Measurements from ENCODE around the gene FOXO6. TPM values are rescaled to one million over a fixed set of nuclear protein-coding genes. Genes with fewer than 3 reads are reported as not detected.

Gene FOXO6
- total and polyA plus RNA-seq, 10 of the 15 experiments (the other 5 are each of a cell fraction or from before 2014, with no cell fraction given): 0.37 TPM; not detected in 9

DNA sequence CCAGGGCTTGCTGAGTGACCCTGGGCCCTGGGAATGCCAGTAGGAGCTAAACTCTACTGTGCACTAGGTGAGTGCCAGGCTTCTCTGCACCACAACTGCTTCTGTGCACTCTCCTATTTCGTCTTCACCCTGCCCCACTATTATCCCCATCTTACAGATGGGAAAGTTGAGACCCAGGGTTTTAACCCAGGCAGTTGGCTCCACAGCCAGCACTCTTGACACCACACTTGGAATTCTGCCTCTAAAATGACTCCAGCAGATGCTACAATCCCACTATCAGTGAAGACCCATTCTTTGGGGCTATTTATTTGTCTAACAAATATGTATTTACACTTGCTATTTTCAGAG, 56.1 kb downstream of the FOXO6 start (continued):
- TF ChIP-seq, protein P1, sequence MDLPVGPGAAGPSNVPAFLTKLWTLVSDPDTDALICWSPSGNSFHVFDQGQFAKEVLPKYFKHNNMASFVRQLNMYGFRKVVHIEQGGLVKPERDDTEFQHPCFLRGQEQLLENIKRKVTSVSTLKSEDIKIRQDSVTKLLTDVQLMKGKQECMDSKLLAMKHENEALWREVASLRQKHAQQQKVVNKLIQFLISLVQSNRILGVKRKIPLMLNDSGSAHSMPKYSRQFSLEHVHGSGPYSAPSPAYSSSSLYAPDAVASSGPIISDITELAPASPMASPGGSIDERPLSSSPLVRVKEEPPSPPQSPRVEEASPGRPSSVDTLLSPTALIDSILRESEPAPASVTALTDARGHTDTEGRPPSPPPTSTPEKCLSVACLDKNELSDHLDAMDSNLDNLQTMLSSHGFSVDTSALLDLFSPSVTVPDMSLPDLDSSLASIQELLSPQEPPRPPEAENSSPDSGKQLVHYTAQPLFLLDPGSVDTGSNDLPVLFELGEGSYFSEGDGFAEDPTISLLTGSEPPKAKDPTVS (IDR thresholded peaks at IDR 0.05; ENCODE audit: low read depth, low read length): no peak

DNA sequence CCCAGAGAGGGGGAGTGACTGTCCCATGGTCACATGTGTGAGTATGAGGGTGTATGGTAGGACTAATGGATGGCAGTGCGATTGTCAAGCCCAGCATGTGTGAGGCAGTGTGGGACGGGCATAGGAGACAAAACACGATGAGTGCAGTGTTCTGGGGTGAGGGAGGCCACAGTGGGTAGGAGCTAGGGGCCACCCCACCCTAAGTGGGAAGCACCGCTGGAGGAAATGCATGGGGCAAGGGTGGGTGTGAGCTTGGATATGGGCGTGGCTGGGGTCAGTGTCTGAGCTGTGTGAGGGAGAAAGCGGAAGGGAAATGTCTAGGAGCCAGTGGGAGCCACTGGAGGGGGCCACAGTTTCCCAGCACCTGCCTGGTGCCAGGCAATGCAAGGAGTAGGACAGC, 56.5 kb downstream of the FOXO6 start:
- H3K9me3 ChIP-seq (replicated peaks; ENCODE audit: control insufficient read depth, insufficient read depth, low read length): no peaks in the 10 kb centered on the region
- H3K4me1 ChIP-seq (ENCODE audit: control insufficient read depth, insufficient read depth, low read length): no peaks in the 10 kb centered on the region
- WGBS (ENCODE audit: insufficient coverage, insufficient replicate concordance, low lambda C conversion rate, missing lambda C conversion rate): 2% methylated on average over 6 of the region's 6 CpGs
- H3K9ac ChIP-seq (ENCODE audit: control insufficient read depth, insufficient read depth, low read length): no peak overlapping the region
- ChIA-PET SMC1A (ENCODE audit: uncharacterized antibody, unreplicated experiment) (interaction anchor here (0.6 to 7.0 kb wide), 17 partner anchors 12 to 275 kb away, joined by 3 to 114 read pairs (median 4); no protein-coding TSS in a partner anchor), RAD21 (ENCODE audit: unreplicated experiment) (interaction anchor here (0.6 to 7.7 kb wide), 17 partner anchors 14 to 312 kb away, joined by 3 to 132 read pairs (median 5); partner anchors contain the start of gene FOXO6), POLR2A (interaction anchor here (0.7 kb wide), 1 partner anchor 57 kb away, joined by 3 read pairs; no protein-coding TSS in a partner anchor), CTCF (interaction anchor here (0.6 to 11.1 kb wide), 26 partner anchors 14 to 756 kb away, joined by 3 to 261 read pairs (median 6); partner anchors contain the start of gene FOXO6)
- H3K4me2 ChIP-seq (ENCODE audit: control insufficient read depth, insufficient read depth): no peak overlapping the region
- no peak overlapping the region for H3K4me3 ChIP-seq
- no peaks in the 10 kb centered on the region for H3K36me3 ChIP-seq (ENCODE audit: control insufficient read depth in 2 of 2, insufficient read depth in 2 of 2, low read length in 1 of 2)
- FAIRE-seq (no peak), ATAC-seq (no peak), DNase-seq (ENCODE audit: low read depth, low spot score) (no peak)
- in situ Hi-C loops (cut with MboI): no loop called here
- H4K20me1 ChIP-seq (ENCODE audit: control insufficient read depth, insufficient read depth): no peaks in the 10 kb centered on the region
- no peaks in the 10 kb centered on the region; a peak in 1 of 4 replicates for H3K27me3 ChIP-seq (replicated peaks in 1 of 2; ENCODE audit: control insufficient read depth in 2 of 2, insufficient read depth in 2 of 2, low read length in 1 of 2)
- no peak overlapping the region for H3K27ac ChIP-seq (ENCODE audit: control insufficient read depth, insufficient read depth)
- no TSS peak for BruUV-seq (replicated peaks)
- H2AFZ ChIP-seq (ENCODE audit: control insufficient read depth, low read depth, low read length): no peak overlapping the region
- H3K79me2 ChIP-seq (ENCODE audit: control insufficient read depth, insufficient read depth, low read length): no peaks in the 10 kb centered on the region
- intact Hi-C loops (cut with micrococcal nuclease; ENCODE audit: unreplicated experiment): loop anchor here (1.0 kb wide), 3 partner anchors 94 to 149 kb away; no protein-coding TSS in a partner anchor
- TF ChIP-seq HDAC2 (IDR thresholded peaks at IDR 0.05) (no peak), SIN3A (IDR thresholded peaks at IDR 0.05; ENCODE audit: low read depth, low read length) (no peak), CHD4 (IDR thresholded peaks at IDR 0.05) (no peak), ETV6 (conservative IDR thresholded peaks at IDR 0.05 in 1 of 2, IDR thresholded peaks at IDR 0.05 in 1 of 2; ENCODE audit: borderline replicate concordance in 1 of 2, low read depth in 1 of 2) (no peak), PML (IDR thresholded peaks at IDR 0.05; ENCODE audit: low read length) (no peak)
- TF ChIP-seq, protein P2, sequence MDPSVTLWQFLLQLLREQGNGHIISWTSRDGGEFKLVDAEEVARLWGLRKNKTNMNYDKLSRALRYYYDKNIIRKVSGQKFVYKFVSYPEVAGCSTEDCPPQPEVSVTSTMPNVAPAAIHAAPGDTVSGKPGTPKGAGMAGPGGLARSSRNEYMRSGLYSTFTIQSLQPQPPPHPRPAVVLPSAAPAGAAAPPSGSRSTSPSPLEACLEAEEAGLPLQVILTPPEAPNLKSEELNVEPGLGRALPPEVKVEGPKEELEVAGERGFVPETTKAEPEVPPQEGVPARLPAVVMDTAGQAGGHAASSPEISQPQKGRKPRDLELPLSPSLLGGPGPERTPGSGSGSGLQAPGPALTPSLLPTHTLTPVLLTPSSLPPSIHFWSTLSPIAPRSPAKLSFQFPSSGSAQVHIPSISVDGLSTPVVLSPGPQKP (IDR thresholded peaks at IDR 0.05; ENCODE audit: low read depth, low read length): no peak
- TF ChIP-seq, protein P3, sequence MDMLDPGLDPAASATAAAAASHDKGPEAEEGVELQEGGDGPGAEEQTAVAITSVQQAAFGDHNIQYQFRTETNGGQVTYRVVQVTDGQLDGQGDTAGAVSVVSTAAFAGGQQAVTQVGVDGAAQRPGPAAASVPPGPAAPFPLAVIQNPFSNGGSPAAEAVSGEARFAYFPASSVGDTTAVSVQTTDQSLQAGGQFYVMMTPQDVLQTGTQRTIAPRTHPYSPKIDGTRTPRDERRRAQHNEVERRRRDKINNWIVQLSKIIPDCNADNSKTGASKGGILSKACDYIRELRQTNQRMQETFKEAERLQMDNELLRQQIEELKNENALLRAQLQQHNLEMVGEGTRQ (IDR thresholded peaks at IDR 0.05; ENCODE audit: borderline replicate concordance, low read depth, low read length): no peak
- TF ChIP-seq, protein P4, sequence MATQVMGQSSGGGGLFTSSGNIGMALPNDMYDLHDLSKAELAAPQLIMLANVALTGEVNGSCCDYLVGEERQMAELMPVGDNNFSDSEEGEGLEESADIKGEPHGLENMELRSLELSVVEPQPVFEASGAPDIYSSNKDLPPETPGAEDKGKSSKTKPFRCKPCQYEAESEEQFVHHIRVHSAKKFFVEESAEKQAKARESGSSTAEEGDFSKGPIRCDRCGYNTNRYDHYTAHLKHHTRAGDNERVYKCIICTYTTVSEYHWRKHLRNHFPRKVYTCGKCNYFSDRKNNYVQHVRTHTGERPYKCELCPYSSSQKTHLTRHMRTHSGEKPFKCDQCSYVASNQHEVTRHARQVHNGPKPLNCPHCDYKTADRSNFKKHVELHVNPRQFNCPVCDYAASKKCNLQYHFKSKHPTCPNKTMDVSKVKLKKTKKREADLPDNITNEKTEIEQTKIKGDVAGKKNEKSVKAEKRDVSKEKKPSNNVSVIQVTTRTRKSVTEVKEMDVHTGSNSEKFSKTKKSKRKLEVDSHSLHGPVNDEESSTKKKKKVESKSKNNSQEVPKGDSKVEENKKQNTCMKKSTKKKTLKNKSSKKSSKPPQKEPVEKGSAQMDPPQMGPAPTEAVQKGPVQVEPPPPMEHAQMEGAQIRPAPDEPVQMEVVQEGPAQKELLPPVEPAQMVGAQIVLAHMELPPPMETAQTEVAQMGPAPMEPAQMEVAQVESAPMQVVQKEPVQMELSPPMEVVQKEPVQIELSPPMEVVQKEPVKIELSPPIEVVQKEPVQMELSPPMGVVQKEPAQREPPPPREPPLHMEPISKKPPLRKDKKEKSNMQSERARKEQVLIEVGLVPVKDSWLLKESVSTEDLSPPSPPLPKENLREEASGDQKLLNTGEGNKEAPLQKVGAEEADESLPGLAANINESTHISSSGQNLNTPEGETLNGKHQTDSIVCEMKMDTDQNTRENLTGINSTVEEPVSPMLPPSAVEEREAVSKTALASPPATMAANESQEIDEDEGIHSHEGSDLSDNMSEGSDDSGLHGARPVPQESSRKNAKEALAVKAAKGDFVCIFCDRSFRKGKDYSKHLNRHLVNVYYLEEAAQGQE (IDR thresholded peaks at IDR 0.05; ENCODE audit: low read depth, low read length): no peak
- TF ChIP-seq, protein P5, sequence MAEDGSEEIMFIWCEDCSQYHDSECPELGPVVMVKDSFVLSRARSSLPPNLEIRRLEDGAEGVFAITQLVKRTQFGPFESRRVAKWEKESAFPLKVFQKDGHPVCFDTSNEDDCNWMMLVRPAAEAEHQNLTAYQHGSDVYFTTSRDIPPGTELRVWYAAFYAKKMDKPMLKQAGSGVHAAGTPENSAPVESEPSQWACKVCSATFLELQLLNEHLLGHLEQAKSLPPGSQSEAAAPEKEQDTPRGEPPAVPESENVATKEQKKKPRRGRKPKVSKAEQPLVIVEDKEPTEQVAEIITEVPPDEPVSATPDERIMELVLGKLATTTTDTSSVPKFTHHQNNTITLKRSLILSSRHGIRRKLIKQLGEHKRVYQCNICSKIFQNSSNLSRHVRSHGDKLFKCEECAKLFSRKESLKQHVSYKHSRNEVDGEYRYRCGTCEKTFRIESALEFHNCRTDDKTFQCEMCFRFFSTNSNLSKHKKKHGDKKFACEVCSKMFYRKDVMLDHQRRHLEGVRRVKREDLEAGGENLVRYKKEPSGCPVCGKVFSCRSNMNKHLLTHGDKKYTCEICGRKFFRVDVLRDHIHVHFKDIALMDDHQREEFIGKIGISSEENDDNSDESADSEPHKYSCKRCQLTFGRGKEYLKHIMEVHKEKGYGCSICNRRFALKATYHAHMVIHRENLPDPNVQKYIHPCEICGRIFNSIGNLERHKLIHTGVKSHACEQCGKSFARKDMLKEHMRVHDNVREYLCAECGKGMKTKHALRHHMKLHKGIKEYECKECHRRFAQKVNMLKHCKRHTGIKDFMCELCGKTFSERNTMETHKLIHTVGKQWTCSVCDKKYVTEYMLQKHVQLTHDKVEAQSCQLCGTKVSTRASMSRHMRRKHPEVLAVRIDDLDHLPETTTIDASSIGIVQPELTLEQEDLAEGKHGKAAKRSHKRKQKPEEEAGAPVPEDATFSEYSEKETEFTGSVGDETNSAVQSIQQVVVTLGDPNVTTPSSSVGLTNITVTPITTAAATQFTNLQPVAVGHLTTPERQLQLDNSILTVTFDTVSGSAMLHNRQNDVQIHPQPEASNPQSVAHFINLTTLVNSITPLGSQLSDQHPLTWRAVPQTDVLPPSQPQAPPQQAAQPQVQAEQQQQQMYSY (CRISPR knock-in tag; IDR thresholded peaks at IDR 0.05): no peak
